Suppressor macrophage treated with lipopolysaccharide for 4 hours (primary cell): ENCODE measurements around the gene BMERB1.
A peak's percentile ranks its signal among the peaks of the same experiment; 100 is the strongest.
"Not testable (repeated sequence)": the region's sequence is repeated elsewhere in the genome, so short reads cannot be mapped to it uniquely, and the experiment has no call there.

ENCODE experiments used
- DNase-seq: peaks from one replicate; pipeline ENCODE4 v3.0.0-alpha.2; 2020

BMERB1 gene

DNA sequence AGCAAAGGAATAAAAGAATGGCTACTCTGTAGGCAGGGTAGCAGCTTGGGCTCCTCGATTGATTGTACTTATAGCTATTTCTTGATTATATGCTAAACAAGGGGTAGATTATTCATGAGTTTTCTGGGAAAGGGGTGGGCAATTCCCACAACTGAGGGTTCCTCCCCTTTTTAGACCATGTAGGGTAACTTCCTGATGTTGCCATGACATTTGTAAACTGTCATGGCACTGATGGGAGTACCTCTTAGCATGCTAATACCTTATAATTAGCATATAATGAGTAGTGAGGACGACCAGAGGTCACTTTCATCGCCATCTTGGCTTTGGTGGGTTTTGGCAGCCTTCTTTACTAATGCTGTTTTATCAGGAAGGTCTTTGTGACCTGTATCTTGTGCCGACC is 136.3 kb downstream of the BMERB1 start:
- DNase-seq: not testable (repeated sequence)

- peak; percentile 35 for DNase-seq
Measured at GRCh38 chr16:15571557-15571956, 137.2 kb downstream of the BMERB1 start.

DNA sequence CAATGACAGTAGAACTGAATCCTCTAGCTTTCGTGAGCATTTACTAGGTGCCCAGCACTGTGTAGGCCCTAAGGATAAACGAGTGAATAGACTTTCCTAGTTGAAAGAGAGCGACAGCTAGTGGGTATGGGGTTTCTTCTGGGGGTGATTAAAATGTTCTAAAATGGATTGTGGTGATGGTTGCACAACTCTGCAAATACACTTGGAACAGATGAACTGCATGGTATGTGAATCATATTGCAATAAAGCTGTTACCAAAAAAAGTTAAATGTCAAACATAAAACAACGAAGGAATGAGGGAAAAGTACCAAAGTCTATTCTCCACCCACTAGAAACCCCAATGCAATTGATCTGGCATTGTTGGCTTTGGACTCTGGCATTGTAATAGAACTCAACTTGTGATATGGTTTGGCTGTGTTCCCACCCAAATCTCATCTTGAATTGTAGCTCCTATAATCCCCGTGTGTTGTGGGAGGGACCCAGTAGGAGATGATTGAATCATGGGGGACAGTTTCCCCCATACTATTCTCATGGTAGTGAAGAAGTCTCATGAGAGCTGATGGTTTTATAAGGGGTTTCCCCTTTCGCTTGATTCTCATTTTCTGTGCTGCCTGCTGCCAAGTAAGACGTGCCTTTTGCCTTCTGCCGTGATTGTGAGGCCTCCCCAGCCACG is 138.1 kb downstream of the BMERB1 start:
- DNase-seq: peak; percentile 41

GRCh38 chr16:15573274-15573895 is 139.0 kb downstream of the BMERB1 start:
- DNase-seq: no peak

- not testable (repeated sequence) for DNase-seq
Measured at GRCh38 chr16:15573896-15574613, 139.7 kb downstream of the BMERB1 start.

GRCh38 chr16:15574614-15574948 is 140.2 kb downstream of the BMERB1 start:
- no peak for DNase-seq

GRCh38 chr16:15575293-15576049 is 141.1 kb downstream of the BMERB1 start:
- no peak for DNase-seq

- DNase-seq: no peak
Measured at GRCh38 chr16:15576960-15577958, 142.9 kb downstream of the BMERB1 start.

DNA sequence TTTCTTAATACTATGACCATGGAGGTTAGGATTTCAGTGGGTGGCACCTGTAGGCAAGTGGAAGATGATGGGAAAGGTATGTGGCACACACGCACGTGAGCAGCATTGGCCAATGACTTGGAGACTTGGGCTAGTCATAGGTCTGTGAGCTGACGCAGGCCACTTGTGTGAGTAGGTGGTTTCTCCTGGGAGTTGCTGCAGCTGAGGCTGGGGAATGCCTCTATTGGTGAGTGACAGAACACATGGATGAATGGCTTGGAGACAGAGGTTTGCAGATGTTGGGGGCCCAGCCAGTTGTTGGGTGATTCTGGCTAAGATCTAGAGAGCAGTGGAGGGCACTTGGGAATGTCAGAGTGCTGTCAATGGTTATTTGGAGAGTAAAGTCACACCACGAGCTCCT is 144.4 kb downstream of the BMERB1 start:
- no peak for DNase-seq

- no peak for DNase-seq
Measured at GRCh38 chr16:15581127-15581815, 146.9 kb downstream of the BMERB1 start.

DNA sequence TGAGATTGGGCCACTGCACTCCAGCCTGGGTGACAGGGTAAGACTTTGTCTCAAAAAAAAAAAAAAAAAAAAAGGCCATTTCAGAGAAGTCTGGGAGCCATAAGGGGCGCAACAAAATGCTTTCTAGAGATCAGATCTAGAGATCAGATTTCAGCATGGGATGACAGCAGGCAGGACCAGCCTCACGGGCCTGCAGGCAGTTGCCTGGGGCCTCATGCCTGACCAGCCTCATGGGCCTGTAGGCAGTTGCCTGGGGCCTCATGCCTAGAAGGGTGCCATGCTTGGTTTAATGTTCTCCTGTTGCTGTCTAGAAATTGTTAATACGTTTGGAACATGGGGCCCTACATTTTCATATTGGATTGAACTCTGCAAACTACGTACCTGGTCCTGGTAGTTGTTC is 149.1 kb downstream of the BMERB1 start:
- DNase-seq: no peak

GRCh38 chr16:15585956-15586355 is 151.6 kb downstream of the BMERB1 start:
- DNase-seq: no peak

- DNase-seq: no peak
Measured at GRCh38 chr16:15586716-15587115, 152.3 kb downstream of the BMERB1 start.

DNA sequence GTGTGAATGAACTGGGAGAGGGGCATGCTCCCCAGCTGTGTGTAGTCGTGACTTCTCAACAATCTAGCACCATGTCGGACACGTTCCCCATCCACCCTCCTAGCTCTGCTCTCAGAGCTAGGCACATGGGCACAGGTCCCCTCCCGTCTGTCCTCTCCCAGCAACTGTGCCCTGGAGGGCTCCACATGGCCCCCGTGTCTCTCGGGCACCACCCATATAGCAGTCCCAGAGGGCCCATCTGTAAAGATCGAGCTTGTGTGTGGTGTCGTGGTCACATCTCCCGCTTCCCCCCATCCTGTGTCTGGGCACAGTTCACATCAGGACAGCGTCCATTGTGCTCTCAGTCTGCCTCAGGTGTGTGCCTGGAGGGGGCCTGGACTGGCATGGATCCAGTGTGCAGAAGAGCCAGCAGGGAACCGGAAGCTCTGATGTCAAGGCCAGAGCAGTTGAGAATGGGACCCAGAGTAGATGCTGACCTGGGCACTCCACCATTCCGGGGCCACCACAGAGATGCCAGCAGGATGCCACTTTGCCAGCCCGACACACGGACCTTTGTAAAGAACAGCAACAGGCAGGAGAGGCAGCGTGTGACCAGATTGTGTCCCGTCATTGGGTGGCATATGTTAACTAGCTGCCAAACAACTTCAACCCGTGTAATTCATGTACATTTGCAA is 152.9 kb downstream of the BMERB1 start:
- DNase-seq: no peak

GRCh38 chr16:15592324-15592723 is 157.9 kb downstream of the BMERB1 start:
- DNase-seq: no peak

DNA sequence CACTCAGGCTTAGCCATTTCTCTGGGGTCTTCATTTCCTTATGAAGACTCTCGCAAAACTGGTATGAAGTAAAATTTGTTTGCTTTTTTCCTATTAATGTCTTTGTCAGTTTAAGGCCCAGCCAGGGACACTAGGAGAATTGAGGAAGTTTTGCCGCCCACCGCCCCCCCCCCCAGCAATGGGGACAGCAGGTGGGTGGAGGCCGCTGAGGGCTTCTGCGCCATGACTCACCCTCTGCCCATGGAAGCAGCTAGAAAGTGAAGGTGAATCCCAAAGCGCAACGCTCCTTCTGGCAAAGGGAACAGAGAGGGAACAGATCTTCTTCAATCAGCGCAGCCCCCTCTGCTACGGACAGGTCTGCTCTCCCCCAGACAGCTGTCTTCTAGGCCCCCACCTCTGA is 158.8 kb downstream of the BMERB1 start:
- peak; percentile 73 for DNase-seq

- peak; percentile 31 for DNase-seq
Measured at GRCh38 chr16:15594711-15595320, 160.4 kb downstream of the BMERB1 start.

DNA sequence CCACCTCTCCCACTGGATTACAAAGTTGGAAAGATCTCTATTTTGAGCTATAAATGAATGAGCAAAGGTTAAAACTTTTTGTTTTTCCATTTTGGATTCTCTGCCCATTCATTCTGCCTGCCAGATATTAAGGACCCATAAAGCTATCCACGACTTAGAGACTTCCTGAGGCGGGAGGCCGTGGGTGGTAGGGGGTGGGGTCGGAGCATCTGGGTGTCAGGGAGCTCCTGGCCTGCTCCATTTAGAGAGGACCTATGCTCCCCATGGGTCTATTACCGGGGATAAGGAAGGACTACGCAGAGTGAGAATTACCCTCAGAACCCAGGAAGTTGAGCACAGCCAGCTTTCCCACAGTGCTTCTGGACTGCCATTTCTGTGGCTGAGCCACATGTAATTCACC is 162.7 kb downstream of the BMERB1 start:
- DNase-seq: no peak

DNA sequence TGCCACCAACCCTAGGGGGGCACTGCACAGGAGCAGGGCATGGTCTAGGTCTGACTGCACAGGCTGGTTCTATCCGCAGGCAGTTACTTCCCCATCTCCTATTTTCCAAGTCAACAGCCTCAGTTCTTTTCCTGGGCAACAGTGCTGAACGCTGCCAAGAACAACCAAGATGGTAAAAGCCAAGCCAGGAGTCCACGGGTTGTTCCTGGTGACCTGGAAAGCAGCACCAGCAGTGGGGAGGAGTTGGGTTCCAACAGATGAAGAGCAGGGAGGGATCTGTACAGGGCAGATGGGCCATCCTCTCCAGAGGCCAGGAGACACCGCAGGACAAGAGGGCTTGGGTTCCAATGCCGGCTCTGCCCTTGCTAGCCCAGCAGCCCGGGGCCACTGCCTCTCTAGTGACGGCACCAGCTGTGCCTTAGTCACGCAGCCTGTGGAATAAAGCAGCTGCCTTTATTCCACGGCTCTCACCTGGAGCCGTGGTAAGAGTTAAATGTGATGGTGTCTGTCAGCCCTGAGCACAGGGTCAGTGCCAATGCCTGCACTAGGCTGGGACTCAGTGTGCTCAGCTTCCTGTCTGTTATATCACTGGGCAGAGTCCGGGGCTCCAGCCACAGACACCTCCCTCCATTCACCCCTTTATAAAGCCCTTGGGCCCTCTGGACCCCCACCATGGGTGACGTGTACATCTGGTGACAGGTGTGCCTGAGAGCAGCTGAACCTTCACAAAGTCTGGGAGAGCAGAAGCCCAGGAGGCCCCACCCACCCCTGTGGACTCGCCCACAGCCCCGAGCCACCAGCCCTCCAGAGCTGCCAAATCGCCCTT is 163.6 kb downstream of the BMERB1 start:
- DNase-seq: no peak
